Measurements from ENCODE around the gene ANKRD11.

The ANKRD11 gene

DNA sequence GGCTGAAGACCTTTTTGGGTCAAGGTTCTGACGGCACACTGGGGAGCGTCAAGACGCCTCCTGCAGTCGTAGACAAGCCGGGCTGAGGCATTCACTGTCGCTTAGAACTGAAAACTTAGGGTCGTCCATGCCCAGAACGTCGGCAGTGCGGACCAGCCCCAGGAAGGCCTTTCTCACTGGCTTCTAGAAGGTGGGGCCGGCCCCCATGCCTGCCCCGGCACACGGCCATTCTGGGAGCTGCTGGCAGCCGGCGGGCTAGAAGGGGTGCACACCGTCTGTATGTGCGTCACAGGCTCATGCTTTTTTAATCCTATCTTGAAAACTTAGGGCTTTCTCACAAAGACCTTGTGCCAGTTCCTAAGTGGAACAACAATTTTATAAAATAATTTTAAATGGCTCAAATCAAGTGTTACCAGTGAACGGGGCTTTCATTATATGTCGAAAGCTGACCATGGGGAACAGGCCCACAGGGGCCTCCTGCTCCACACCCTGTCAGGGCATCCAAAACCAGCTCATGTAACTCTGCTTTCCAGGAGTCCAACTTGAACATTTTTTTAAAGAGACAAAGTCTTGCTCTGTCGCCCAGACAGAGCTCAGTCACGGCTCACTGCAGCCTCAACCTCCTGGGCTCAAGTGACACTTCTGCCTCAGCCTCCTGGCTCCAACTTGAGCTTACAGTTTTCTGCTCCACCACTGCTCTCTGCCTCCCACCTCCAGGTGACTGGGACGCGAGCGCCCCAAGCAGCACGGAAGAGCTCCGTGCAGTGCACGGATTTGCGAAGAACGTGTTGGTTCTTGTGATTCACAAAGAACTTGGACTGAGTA, 111.2 kb downstream of the ANKRD11 start:
- DNase-seq, result no peak

DNA sequence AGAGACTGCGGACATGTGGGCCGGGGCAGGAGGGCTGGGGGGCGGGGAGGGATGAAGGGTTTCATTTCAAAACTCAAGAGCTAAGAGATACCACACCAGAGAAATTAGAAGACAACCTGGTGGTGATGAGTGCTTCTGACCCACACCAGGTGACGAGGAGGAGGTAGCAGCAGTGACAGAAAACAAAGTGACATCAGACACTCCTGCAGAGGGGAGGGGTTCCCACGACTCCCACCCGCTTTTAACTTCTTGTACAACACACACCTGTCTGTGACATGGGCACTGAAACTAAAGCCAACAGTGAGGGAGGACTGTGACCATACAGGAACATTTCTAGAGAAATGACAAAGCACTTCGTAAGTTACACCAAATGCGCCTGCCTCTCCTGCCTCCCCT, 112.9 kb downstream of the ANKRD11 start:
- no peak for DNase-seq

DNA sequence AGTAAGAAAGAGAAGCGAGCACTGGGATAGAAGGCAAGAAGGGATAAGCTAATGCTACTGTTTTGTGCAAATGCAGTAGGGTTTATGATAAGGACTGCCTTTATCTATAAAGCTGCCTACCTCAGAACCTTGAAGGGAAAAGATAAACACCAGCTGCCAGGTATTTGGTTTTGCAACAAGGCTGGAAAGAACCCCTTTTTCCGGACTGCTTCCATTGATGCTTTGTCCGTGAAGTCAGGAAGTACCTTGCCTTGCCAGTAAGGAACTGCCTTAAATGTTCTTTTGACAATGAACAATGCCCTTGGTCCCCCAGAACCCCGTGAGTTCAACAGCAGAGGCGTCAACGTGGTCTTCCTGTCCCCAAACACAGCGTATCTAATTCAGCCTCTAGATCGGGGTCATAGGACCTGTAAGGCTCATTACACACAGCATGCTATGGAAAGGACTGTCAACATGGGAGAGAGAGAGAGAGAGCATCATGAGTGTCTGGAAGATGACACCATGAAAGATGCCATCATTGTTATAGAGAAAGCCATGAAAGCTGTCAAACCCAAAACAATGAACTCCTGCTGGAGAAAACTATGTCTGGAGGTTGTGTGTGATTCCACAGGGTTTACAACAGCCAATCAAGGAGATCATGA, 113.4 kb downstream of the ANKRD11 start:
- no peak for DNase-seq

DNA sequence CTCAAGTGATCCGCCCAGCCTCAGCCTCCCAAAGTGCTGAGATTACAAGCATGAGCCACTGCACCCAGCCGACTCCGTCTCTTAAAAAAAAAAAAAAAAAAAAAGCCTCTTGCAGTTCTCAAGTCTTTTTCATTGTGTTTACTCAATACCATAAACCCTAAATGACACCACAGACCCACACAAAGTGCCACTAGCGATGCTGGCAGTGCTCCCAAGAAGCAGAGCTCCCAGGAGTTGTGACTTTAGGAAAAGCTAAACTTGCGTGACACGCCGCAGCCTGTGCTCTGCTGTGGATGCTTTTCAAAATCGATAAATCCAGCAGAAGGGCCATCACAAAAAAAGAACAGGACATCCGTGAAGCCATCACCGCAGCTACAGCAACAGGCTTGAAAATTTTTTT, 114.7 kb downstream of the ANKRD11 start:
- no peak for DNase-seq

DNA sequence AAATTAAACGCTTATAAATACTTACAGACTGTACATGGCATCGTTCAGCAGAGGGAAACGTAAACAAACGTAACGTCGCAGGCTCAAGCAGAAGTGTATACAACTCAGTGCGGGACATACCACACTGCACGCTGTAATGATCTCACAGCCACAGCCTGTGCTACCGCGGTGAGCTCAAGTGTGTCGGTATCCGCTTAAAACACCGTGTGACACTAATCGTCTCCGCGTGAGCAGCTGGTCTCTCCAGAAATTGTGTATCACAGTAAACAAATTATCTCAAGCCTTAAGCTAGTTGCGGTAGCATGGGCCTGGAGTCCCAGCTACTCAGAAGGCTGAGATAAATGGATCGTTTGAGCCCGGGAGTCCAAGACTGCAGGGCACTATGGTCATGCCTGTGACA, 115.3 kb downstream of the ANKRD11 start:
- peak in 1 of 2 donors; percentile 51 for DNase-seq

DNA sequence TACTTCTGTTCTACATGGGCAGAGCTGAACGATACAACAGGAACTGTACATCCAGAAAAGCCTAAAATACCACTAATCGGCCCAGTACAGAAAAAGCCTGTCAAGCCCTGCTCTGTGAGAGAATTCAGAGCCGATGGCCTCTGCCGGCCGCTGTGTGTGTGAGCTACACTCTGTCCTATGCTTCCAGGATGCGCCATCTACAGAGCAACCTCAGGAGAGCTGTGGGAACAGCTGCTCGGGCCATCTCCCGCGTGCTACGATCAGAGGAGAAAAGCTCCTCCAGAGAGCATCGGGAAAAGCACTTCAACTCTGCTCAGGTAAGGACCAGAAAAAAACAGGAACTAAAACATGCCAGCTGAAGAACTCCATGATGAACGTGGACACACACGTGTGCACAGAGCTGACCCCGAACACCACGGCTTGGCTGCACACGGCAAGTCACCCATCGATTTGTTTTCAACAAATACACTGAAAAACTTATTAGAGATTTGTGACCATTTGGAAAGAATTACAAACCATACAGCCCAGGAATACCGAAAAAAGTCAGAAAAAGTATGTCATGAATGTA, 115.9 kb downstream of the ANKRD11 start:
- no peak for DNase-seq

DNA sequence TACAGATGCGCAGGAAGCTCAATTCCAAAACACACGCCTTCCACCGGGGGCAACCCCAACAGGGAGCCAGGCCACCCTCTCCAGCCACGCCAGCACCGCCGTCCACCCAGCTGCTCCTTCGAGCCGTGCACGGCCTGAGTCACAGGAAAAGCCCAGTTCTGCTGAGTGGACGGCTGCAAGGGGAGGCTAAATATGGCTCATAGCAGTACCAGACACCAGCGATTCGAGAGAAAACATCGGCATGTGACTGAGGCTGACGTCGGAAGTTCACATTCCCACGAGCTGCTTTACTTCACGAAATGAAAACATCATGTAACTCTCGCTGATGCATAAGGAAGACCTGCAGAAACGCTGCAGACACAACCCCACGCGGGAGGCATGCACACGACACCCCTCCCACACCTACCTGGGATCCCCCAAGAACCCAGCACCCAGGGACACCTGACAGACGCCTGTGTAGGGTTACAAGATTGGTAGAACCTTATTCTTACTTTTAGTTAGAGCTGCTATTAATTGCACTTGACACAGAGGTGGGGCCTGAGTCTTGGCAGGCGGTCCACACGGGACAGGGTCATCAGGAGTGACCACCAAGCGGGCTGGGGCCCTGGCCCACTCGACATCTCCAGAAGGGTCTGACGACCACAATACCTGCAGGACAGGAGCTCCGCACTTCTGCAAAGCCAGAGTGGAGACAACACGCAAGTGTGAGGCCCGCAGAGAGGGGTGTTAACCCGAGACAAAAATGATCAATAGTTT, 116.8 kb downstream of the ANKRD11 start:
- no peak for DNase-seq

DNA sequence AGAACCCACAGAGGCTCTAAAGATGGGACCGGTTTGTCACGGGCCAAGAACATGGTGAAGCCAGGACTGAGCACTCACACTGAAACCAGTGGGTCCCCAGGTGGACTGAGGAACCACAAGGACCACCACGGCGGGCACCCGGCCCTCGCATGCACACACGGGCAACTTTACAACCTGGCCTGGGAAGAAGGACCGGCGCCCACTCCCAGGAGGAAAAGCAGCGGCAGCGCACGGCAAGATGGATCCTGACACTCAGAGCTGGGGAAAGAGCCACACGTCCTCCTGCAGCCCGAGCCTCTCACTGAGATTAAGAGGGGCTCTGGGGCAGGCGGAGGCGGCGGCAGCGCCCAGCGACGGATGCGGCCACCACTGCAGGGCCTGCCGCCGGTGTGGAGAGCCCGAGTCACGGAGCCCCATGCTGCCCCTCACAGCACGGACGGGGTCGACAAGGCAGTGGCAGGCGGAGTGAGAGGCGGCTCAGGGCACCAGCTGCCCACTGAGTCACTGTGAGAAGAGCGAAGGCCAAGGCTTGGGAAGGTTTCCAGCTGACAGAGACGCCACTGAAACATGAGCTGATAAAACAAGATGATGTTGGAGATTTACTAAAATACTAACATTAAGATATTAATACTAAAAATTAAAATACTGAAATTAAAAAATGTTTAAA, 118.3 kb downstream of the ANKRD11 start:
- no peak for DNase-seq

DNA sequence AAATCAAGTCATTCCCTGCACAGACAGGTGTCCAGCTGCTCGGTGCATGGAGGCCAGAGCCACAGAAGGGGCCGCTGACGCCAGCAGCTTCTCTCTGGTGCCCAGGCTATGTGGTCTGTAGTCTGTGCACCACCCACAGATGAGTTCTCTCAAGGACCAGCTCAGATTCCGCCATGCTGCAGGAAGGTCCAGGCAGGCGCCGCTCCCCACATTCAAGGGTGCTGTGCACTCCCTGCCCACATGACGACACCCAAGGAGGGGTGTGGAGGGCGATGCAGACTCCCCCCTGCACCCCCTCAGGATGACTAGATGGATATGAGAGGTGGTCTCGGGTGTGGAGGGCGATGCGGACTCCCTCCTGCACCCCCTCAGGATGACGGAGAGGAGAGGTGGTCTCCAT, 119.0 kb downstream of the ANKRD11 start:
- DNase-seq, result no peak

DNA sequence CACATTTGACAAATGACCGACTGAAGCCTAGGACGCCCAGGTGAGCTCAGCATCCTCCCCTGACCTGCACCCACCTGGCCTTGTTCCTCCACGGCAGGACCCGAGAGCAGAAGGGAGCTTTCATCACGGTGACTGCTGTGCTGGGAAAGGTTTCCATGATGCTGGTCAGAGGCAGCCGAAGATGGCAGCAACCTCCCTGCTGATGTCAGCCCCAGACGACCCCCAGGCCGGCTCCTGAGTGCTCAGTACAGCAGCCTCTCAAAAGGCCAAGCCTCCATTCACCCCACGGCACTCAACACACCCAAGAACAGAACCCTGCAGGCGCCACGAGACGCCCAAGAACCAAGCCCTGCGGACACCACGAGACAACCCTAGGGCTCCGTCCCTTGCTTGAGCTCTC, 119.8 kb downstream of the ANKRD11 start:
- DNase-seq, result no peak

DNA sequence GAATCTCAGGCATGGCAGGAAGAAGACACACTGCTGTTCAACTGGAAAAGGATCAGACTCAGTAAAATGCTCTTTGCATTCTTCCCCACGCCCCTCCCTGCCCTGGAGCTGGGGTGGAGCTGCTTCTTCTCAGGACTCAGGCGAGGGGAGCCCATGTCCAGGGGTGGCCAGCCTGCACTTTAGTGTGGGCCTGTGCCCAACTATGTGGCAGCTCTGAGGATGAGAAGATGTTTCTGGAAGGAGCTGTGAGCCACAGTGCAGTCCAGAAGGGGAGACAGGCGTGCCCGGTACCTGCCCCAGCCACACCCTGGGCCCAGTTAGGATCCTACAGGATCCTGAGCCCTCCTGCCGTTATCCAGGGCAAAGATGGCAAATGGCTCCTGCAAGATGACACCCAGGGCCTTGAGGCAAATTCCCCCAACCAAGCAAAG, 120.3 kb downstream of the ANKRD11 start:
- DNase-seq, result no peak

DNA sequence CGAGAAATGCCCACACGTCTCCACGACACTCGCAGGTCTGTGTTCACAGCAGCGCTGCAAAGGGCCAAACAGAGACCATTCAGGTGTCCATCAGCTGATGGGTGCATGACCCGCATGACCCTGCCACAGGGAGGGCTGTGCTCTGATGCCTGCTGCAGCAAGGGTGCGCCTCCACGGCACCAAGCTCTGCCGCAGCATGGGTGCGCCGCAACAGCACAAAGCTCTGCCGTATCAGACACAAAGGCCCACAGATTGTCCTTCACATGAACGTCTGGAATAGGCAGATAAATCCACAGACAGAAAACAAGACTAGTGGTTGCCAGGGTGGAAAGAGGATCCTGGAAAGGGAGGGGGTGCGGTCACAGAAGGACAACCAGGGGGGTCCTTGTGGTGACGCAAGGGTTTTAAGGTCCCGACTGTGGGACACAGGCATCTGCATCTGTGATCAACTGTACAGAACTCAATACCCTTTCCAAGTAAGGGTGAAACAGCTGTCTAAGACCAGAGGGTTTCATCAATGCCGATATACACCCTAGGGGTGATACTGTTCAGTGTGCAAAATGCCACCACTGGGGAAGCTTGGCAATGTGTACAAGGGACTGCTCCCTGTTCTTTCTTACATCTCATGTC, 121.0 kb downstream of the ANKRD11 start:
- DNase-seq, result no peak

DNA sequence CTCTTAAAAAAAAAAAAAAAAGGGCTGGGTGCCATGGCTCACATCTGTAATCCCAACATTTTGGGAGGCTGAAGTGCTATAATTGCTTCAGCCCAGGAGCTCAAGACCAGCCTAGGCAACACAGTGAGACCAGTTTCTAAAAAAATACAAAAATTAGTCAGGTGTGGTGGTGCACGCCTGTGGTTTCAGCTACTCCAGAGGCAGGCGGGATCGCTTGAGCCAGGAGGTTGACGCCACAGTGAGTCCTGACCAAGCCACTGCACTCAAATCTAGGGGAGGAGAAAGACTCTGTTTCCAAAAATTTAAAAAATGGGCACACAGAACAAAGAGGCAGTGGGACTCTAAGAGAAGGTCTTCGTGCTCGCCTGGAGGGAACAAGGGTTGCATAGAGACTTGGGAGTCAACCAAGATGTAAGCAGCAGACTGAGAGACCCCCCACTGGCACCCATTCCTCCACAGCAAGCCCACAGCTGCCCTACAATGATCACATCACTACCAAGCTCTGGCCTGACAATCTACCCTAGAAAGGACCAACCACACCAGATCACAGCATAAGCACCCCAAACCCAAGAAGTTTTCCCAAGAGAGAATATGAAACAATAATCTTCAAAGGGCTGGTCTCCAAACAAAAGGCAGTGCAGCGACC, 121.6 kb downstream of the ANKRD11 start:
- DNase-seq, result no peak

DNA sequence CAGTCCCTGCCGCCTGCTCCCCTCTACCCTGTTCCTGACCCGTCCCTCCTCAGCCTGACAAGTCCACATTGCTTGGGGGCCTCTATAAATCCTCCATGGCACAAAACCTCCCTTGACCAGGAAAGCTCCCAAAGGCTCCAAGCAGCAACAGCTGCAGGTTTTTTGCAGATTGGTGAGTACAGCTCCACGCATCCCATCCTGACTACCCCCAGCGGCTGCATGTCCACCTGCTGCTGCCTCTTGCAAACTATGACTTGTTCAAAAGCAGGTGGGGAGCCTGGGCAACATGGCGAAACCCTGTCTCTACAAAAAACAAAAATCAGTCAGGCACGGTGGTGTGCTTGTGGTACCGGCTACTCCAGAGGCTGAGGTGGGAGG, 122.8 kb downstream of the ANKRD11 start:
- no peak for DNase-seq

DNA sequence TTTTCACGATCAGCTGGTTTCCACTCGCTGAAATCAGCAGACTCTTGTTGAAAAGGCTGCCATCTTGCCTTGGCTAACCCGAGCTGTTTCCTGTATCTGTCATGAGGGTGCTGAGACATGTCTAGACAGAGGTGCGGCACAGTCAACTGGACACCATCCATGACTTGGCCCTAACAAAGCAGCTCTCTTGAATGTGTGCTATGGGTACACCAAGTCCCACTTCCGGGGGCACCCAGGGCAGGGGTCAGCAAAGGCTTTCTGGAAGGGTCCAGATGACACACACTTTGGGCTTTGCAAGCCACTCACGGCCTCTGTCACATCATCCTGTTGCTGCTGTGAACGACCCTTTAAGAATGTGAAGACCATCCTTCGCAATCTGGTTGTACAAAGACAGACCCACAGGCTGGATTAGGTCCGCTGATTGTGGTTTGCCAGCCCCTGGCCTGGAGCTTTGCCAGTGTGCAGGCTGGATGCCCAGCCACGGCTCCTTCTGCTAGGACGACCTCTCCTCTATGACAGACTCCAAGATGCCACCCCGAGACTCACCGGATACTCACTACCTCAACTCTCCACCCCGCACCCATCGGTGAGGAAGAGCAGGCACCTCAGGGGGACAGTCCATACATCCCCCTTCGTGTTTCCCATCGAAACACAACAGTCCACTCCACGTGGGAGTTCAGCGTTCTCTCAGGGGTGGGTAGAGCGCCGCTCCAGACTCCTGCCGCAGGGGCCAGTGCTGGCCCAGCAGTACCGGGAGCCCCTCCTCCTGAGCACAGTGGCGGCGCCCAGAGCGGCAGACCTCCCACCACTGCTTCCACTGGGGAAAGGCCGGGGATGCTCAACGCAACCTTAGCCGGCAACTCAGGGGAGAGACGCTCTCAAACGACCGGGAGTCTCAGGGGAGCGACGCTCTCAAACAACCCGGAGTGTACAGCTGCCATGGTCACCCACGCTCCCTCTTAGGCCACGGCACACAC, 123.5 kb downstream of the ANKRD11 start:
- no peak for DNase-seq

DNA sequence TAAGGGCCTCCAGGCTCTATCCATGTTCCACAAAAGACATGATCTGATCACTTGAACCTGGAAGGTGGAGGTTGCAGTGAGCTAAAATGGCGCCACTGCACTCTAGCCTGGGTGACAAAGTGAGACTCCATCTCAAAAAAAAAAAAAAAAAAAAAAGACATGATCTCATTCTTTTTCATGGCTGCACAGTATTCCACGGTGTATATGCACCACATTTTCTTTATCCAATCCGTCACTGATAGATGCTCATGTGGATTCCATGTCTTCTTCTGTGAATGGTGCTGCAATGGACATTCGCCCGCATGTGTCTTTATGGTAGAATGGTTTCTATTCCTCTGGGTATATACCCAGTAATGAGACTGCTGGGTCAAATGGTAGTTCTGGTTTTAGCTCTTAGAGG, 124.4 kb downstream of the ANKRD11 start:
- no peak for DNase-seq

DNA sequence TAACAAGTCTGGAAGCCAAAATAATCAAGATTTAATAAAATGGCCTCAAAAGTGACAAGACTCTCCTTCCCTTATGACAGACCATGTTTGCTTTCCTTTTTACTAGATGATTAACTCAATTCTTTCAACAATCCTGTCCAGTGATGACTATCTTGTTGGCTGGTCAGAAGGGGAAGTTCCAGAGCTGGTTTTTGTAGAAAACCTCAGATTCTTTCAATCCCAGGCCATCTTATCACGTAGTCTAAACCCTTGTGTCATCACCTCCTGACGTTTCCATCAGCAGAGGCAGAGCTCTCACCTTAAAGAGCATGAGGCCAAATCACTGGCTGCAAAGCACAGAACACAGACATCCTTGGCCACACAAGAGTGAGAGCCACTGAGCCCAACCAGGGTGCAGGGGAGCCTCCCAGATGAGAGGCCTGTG, 125.3 kb downstream of the ANKRD11 start:
- DNase-seq, result no peak

DNA sequence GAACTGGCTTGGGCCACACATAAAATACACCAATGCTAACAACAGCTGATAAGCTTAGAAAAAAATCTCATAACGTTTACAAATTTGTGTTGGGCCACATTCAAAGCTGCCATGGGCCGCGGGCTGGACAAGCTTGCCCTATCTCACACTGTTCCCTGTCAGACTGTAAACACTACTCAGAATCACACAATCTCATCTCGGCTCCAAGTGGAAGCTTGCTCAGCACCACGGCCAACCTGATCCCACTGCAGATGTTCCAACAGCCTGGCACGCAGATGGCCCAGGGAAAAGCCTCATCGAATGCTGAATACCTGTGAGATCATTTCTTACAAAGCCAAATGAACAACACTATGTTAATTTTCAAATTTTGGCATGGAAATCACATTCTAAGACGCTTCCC, 125.8 kb downstream of the ANKRD11 start:
- no peak for DNase-seq

DNA sequence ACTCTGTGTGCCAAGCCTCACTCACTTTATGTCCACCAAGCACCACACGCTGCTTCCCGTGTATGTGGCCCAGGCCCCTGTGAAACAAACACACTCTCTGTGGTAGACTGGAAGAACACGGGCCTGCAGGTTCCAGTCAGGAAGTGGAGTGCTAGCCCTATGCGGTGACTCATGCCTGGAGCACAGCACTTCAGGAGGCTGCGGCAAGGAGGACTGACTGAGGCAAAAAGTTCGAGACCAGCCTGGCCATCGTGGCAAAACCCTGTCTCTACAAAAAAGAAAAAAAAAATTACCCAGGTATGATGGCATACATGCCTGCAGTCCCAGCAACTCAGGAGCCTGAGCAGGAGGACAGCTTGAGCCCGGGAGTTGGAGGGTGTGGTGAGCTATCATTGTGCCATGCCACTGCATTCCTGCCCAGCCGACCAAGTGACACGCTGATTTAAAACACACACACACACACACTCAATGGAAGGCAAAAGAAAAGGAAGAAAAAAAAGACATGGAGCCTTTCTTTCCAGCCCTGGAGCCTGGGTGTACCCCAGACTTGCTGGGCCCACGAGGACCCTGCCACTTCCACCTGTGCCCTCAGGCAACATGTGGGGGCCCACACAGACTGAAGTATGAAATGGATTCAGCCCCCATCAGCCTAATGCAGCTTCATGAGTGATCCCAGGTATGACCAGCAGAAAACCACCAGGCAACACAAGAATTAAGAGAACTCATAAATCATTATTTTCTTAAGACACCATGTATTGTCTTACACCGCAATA, 126.6 kb downstream of the ANKRD11 start:
- DNase-seq, result peak; percentile 50

All from CD4-positive, alpha-beta T cell treated with Interleukin-4 for 1 hour (primary cell).